HEK293 (cell line): ENCODE results near the gene CTRB1.
A peak's percentile ranks its signal among the peaks of the same experiment; 100 is the strongest.

ENCODE experiments used
- FEZF1 ChIP-seq: fragments of 450-650 bp; formaldehyde crosslinking; IDR thresholded peaks from 2 replicates; pipeline ENCODE4 v1.5.1; 2016; ENCODE audit warnings: missing biosample characterization, missing genetic modification characterization
- SP2 ChIP-seq: fragments of 450-650 bp; formaldehyde crosslinking; IDR thresholded peaks from 2 replicates; pipeline ENCODE4 v1.5.1; 2016; ENCODE audit warnings: missing biosample characterization, missing genetic modification characterization
- SP3 ChIP-seq: fragments of 450-650 bp; formaldehyde crosslinking; IDR thresholded peaks from 2 replicates; pipeline ENCODE4 v1.5.1; 2016; ENCODE audit warnings: missing biosample characterization, missing genetic modification characterization
- YY2 ChIP-seq: fragments of 450-650 bp; formaldehyde crosslinking; IDR thresholded peaks from 2 replicates; pipeline ENCODE4 v1.5.1; 2016; ENCODE audit warnings: missing biosample characterization, missing genetic modification characterization
- ZBTB1 ChIP-seq: fragments of 450-650 bp; formaldehyde crosslinking; IDR thresholded peaks from 2 replicates; pipeline ENCODE4 v1.5.1; 2016; ENCODE audit warnings: missing biosample characterization, missing genetic modification characterization
- ZFP3 ChIP-seq: fragments of 450-650 bp; formaldehyde crosslinking; IDR thresholded peaks from 2 replicates; pipeline ENCODE4 v1.5.1; 2016; ENCODE audit warnings: low read depth, missing biosample characterization, missing genetic modification characterization
- ZFP37 ChIP-seq: fragments of 450-650 bp; formaldehyde crosslinking; IDR thresholded peaks from 2 replicates; pipeline ENCODE4 v1.5.1; 2016; ENCODE audit warnings: missing biosample characterization, missing genetic modification characterization
- ZNF140 ChIP-seq: fragments of 450-650 bp; formaldehyde crosslinking; IDR thresholded peaks from 2 replicates; pipeline ENCODE4 v1.5.1; 2016; ENCODE audit warnings: missing biosample characterization, missing genetic modification characterization
- ZNF221 ChIP-seq: fragments of 450-650 bp; formaldehyde crosslinking; IDR thresholded peaks from 2 replicates; pipeline ENCODE4 v1.5.1; 2017; ENCODE audit warnings: missing biosample characterization, missing genetic modification characterization, borderline replicate concordance
- ZNF223 ChIP-seq: fragments of 450-650 bp; formaldehyde crosslinking; IDR thresholded peaks from 2 replicates; pipeline ENCODE4 v1.5.1; 2016; ENCODE audit warnings: missing biosample characterization, missing genetic modification characterization
- ZNF341 ChIP-seq: fragments of 450-650 bp; formaldehyde crosslinking; IDR thresholded peaks from 2 replicates; pipeline ENCODE4; 2016; ENCODE audit warnings: low read depth, missing biosample characterization, missing genetic modification characterization
- ZNF658 ChIP-seq: fragments of 450-650 bp; formaldehyde crosslinking; IDR thresholded peaks from 2 replicates; pipeline ENCODE4; 2016; ENCODE audit warnings: missing biosample characterization, missing genetic modification characterization
- ZSCAN23 ChIP-seq: fragments of 450-650 bp; formaldehyde crosslinking; IDR thresholded peaks from 2 replicates; pipeline ENCODE4 v1.5.1; 2016; ENCODE audit warnings: missing biosample characterization, missing genetic modification characterization
- TF ChIP-seq, protein P1 (sequence below): fragments of 450-650 bp; formaldehyde crosslinking; IDR thresholded peaks from 2 replicates; pipeline ENCODE4 v1.5.1; 2016; ENCODE audit warnings: missing biosample characterization, missing genetic modification characterization
- TF ChIP-seq, protein P2 (sequence below): fragments of 450-650 bp; formaldehyde crosslinking; IDR thresholded peaks from 2 replicates; pipeline ENCODE4 v1.5.1; 2016; ENCODE audit warnings: missing biosample characterization, missing genetic modification characterization
- TF ChIP-seq, protein P3 (sequence below): fragments of 450-650 bp; formaldehyde crosslinking; IDR thresholded peaks from 2 replicates; pipeline ENCODE4 v1.5.1; 2016; ENCODE audit warnings: missing biosample characterization, missing genetic modification characterization
- TF ChIP-seq, protein P4 (sequence below): fragments of 450-650 bp; formaldehyde crosslinking; IDR thresholded peaks from 2 replicates; pipeline ENCODE4 v1.5.1; 2016; ENCODE audit warnings: missing biosample characterization, missing genetic modification characterization
- TF ChIP-seq, protein P5 (sequence below): fragments of 450-650 bp; formaldehyde crosslinking; IDR thresholded peaks from 2 replicates; pipeline ENCODE4 v1.5.1; 2017; ENCODE audit warnings: missing biosample characterization, missing genetic modification characterization
- TF ChIP-seq, protein P6 (sequence below): fragments of 450-650 bp; formaldehyde crosslinking; IDR thresholded peaks from 2 replicates; pipeline ENCODE4 v1.5.1; 2016; ENCODE audit warnings: missing biosample characterization, missing genetic modification characterization, low read depth
- TF ChIP-seq, protein P7 (sequence below): IDR thresholded peaks from 2 replicates; pipeline ENCODE4 v1.6.1; 2011; ENCODE audit warnings: mild to moderate bottlenecking, low read depth, low read length, borderline replicate concordance
- TF ChIP-seq, protein P8 (sequence below): fragments of 450-650 bp; formaldehyde crosslinking; IDR thresholded peaks from 2 replicates; pipeline ENCODE4 v1.5.1; 2016; ENCODE audit warnings: missing biosample characterization, missing genetic modification characterization
- TF ChIP-seq, protein P9 (sequence below): fragments of 450-650 bp; formaldehyde crosslinking; IDR thresholded peaks from 2 replicates; pipeline ENCODE4 v1.5.1; 2016; ENCODE audit warnings: missing biosample characterization, missing genetic modification characterization

The CTRB1 gene

DNA sequence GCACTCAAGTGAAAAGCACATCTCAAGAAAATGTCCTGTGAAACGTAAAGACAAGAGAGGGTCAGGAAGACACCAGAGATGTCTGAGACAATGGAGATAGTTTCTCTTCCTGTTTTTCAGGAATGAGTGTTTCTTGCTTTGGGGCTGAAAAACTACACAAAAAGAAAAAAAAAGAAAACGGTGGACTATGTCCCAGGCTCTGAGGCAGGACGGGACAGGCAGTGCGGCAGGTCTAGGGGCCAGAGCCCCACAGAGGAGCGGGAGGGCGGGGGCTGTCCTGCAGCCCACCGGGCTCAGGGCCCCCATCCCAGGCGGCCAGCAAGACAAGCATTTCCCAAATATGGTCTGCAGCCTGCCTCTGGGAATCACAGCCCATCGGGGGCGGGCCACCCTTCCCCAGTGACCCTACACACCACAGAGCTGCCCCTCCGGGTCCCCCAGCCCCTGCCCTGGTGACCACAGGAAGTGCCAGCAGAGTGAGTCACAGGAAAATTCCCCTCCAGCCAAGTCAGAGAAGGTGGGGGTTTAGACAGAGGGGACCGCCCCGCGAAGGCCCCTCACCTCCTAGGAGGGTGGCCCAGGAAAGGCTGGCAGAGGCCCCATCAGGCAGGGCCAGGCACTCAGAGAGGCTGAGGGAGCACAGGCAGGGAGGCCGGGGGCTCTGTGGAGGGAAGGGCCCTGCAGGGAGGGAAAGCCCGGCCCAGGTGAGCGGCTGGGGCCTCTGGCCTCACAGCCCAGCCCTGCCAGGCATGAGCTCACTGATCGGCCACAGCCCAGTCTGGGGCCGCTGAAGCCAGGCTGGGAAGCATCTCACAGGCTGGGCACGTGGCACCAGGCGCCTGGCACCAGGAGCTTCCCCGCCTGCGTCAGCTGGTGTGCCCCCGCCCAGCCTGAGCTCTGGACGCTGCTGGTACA is 26.3 kb downstream of the CTRB1 start (continued):
- TF ChIP-seq, protein P1, sequence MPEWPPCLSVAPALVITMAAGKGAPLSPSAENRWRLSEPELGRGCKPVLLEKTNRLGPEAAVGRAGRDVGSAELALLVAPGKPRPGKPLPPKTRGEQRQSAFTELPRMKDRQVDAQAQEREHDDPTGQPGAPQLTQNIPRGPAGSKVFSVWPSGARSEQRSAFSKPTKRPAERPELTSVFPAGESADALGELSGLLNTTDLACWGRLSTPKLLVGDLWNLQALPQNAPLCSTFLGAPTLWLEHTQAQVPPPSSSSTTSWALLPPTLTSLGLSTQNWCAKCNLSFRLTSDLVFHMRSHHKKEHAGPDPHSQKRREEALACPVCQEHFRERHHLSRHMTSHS (tag by site-specific recombination), result no peak
- TF ChIP-seq, protein P2, sequence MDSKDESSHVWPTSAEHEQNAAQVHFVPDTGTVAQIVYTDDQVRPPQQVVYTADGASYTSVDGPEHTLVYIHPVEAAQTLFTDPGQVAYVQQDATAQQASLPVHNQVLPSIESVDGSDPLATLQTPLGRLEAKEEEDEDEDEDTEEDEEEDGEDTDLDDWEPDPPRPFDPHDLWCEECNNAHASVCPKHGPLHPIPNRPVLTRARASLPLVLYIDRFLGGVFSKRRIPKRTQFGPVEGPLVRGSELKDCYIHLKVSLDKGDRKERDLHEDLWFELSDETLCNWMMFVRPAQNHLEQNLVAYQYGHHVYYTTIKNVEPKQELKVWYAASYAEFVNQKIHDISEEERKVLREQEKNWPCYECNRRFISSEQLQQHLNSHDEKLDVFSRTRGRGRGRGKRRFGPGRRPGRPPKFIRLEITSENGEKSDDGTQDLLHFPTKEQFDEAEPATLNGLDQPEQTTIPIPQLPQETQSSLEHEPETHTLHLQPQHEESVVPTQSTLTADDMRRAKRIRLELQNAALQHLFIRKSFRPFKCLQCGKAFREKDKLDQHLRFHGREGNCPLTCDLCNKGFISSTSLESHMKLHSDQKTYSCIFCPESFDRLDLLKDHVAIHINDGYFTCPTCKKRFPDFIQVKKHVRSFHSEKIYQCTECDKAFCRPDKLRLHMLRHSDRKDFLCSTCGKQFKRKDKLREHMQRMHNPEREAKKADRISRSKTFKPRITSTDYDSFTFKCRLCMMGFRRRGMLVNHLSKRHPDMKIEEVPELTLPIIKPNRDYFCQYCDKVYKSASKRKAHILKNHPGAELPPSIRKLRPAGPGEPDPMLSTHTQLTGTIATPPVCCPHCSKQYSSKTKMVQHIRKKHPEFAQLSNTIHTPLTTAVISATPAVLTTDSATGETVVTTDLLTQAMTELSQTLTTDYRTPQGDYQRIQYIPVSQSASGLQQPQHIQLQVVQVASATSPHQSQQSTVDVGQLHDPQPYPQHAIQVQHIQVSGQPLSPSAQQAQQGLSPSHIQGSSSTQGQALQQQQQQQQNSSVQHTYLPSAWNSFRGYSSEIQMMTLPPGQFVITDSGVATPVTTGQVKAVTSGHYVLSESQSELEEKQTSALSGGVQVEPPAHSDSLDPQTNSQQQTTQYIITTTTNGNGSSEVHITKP (tag by site-specific recombination), result no peak
- TF ChIP-seq SP3 (tag by site-specific recombination) (no peak), ZNF221 (tag by site-specific recombination) (no peak), YY2 (no peak), ZFP3 (tag by site-specific recombination) (no peak), ZFP37 (tag by site-specific recombination) (no peak), FEZF1 (no peak), ZNF223 (tag by site-specific recombination) (peak; percentile 83), ZBTB1 (tag by site-specific recombination) (no peak), ZSCAN23 (tag by site-specific recombination) (no peak), ZNF658 (tag by site-specific recombination) (no peak), ZNF341 (tag by site-specific recombination) (no peak), ZNF140 (tag by site-specific recombination) (no peak), SP2 (tag by site-specific recombination) (peak; percentile 33; the same call in 1 of the 2 replicates)
- TF ChIP-seq, protein P3, sequence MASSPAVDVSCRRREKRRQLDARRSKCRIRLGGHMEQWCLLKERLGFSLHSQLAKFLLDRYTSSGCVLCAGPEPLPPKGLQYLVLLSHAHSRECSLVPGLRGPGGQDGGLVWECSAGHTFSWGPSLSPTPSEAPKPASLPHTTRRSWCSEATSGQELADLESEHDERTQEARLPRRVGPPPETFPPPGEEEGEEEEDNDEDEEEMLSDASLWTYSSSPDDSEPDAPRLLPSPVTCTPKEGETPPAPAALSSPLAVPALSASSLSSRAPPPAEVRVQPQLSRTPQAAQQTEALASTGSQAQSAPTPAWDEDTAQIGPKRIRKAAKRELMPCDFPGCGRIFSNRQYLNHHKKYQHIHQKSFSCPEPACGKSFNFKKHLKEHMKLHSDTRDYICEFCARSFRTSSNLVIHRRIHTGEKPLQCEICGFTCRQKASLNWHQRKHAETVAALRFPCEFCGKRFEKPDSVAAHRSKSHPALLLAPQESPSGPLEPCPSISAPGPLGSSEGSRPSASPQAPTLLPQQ (tag by site-specific recombination), result peak; percentile 37; the same call in 1 of the 2 replicates
- TF ChIP-seq, protein P4, sequence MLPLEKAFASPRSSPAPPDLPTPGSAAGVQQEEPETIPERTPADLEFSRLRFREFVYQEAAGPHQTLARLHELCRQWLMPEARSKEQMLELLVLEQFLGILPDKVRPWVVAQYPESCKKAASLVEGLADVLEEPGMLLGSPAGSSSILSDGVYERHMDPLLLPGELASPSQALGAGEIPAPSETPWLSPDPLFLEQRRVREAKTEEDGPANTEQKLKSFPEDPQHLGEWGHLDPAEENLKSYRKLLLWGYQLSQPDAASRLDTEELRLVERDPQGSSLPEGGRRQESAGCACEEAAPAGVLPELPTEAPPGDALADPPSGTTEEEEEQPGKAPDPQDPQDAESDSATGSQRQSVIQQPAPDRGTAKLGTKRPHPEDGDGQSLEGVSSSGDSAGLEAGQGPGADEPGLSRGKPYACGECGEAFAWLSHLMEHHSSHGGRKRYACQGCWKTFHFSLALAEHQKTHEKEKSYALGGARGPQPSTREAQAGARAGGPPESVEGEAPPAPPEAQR (tag by site-specific recombination), result no peak
- TF ChIP-seq, protein P5, sequence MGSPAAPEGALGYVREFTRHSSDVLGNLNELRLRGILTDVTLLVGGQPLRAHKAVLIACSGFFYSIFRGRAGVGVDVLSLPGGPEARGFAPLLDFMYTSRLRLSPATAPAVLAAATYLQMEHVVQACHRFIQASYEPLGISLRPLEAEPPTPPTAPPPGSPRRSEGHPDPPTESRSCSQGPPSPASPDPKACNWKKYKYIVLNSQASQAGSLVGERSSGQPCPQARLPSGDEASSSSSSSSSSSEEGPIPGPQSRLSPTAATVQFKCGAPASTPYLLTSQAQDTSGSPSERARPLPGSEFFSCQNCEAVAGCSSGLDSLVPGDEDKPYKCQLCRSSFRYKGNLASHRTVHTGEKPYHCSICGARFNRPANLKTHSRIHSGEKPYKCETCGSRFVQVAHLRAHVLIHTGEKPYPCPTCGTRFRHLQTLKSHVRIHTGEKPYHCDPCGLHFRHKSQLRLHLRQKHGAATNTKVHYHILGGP (tag by site-specific recombination), result no peak
- TF ChIP-seq, protein P6, sequence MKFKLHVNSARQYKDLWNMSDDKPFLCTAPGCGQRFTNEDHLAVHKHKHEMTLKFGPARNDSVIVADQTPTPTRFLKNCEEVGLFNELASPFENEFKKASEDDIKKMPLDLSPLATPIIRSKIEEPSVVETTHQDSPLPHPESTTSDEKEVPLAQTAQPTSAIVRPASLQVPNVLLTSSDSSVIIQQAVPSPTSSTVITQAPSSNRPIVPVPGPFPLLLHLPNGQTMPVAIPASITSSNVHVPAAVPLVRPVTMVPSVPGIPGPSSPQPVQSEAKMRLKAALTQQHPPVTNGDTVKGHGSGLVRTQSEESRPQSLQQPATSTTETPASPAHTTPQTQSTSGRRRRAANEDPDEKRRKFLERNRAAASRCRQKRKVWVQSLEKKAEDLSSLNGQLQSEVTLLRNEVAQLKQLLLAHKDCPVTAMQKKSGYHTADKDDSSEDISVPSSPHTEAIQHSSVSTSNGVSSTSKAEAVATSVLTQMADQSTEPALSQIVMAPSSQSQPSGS, result no peak
- TF ChIP-seq, protein P7, sequence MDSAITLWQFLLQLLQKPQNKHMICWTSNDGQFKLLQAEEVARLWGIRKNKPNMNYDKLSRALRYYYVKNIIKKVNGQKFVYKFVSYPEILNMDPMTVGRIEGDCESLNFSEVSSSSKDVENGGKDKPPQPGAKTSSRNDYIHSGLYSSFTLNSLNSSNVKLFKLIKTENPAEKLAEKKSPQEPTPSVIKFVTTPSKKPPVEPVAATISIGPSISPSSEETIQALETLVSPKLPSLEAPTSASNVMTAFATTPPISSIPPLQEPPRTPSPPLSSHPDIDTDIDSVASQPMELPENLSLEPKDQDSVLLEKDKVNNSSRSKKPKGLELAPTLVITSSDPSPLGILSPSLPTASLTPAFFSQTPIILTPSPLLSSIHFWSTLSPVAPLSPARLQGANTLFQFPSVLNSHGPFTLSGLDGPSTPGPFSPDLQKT, result no peak
- TF ChIP-seq, protein P8, sequence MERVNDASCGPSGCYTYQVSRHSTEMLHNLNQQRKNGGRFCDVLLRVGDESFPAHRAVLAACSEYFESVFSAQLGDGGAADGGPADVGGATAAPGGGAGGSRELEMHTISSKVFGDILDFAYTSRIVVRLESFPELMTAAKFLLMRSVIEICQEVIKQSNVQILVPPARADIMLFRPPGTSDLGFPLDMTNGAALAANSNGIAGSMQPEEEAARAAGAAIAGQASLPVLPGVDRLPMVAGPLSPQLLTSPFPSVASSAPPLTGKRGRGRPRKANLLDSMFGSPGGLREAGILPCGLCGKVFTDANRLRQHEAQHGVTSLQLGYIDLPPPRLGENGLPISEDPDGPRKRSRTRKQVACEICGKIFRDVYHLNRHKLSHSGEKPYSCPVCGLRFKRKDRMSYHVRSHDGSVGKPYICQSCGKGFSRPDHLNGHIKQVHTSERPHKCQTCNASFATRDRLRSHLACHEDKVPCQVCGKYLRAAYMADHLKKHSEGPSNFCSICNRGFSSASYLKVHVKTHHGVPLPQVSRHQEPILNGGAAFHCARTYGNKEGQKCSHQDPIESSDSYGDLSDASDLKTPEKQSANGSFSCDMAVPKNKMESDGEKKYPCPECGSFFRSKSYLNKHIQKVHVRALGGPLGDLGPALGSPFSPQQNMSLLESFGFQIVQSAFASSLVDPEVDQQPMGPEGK (tag by site-specific recombination), result peak; percentile 68
- TF ChIP-seq, protein P9, sequence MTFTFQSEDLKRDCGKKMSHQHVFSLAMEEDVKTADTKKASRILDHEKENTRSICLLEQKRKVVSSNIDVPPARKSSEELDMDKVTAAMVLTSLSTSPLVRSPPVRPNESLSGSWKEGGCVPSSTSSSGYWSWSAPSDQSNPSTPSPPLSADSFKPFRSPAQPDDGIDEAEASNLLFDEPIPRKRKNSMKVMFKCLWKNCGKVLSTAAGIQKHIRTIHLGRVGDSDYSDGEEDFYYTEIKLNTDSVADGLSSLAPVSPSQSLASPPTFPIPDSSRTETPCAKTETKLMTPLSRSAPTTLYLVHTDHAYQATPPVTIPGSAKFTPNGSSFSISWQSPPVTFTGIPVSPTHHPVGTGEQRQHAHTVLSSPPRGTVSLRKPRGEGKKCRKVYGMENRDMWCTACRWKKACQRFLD (tag by site-specific recombination), result no peak
